ENCODE data around the gene FBXL3.
"Not testable (repeated sequence)": the region's sequence is repeated elsewhere in the genome, so short reads cannot be mapped to it uniquely, and the experiment has no call there.

Gene FBXL3

DNA sequence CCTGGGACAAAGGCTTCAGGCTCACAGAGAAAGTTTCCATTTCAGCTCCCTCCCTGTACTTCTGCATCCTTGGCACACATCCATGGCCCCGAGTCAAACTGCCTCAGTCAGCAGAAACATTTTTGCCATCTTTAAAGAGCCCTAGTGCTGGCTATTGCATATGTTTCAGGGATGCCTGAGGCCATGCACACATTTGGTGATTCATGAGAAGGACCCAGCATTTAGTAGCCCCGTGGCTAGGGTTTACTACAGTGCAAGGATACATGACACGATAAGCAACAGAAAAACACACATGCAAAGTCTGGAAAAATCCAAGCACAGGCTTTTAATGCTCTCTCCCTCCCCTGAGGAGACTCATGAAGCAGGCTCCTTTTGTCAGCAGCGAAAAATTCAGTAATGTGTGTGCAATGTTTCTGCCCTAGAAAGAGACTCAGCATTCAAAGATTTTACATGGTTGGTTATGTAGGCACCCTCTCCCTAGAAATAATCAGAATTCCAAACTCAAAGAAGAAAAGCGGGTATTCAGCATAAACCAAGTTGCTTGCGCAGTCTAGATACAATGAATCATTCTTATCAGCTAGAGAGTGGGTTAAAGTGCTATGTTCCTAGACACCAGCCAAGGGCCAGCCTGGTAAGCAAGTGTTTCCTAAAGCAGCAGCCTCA is 61.1 kb downstream of the FBXL3 start:
- no peaks in the 10 kb centered on the region for H3K27me3 ChIP-seq (ENCODE audit: control insufficient read depth in 1 of 2, insufficient read depth in 2 of 2, low read length in 2 of 2)
- no peaks in the 10 kb centered on the region for H3K9me3 ChIP-seq (ENCODE audit: low read length)
- H3K36me3 ChIP-seq (ENCODE audit: insufficient read depth, low read length): no peaks in the 10 kb centered on the region
- H3K9ac ChIP-seq (ENCODE audit: low read length): no peak overlapping the region
- peaks cover 6% of the 10 kb centered on the region for H3K4me1 ChIP-seq (ENCODE audit: insufficient read depth, low read length)
- no peak overlapping the region for H3K27ac ChIP-seq (ENCODE audit: low read depth, low read length)
- no peak overlapping the region for H3K4me3 ChIP-seq (ENCODE audit: low read depth in 1 of 2, low read length in 2 of 2)

DNA sequence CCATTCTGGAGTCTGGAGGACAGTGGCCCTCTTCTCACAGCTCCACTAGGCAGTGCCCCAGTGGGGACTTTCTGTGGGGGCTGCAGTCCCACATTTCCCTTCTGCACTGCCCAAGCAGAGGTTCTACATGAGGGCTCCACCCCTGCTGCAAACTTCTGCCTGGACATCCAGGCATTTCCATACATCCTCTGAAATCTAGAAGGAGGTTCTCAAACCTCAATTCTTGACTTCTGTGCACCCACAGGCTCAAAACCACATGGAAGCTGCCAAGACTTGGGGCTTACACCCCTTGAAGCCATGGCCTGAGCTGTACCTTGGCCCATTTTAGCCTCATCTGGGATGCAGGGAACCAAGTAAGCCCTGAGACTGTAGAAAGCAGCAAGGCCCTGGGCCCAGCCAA is 67.2 kb downstream of the FBXL3 start:
- not testable (repeated sequence) for H3K36me3 ChIP-seq (ENCODE audit: insufficient read depth, low read length); H3K9ac ChIP-seq (ENCODE audit: low read length); H3K27me3 ChIP-seq (ENCODE audit: control insufficient read depth in 1 of 2, insufficient read depth in 2 of 2, low read length in 2 of 2); H3K9me3 ChIP-seq (ENCODE audit: low read length); H3K4me1 ChIP-seq (ENCODE audit: insufficient read depth, low read length); H3K4me3 ChIP-seq (ENCODE audit: low read depth in 1 of 2, low read length in 2 of 2); H3K27ac ChIP-seq (ENCODE audit: low read depth, low read length)

DNA sequence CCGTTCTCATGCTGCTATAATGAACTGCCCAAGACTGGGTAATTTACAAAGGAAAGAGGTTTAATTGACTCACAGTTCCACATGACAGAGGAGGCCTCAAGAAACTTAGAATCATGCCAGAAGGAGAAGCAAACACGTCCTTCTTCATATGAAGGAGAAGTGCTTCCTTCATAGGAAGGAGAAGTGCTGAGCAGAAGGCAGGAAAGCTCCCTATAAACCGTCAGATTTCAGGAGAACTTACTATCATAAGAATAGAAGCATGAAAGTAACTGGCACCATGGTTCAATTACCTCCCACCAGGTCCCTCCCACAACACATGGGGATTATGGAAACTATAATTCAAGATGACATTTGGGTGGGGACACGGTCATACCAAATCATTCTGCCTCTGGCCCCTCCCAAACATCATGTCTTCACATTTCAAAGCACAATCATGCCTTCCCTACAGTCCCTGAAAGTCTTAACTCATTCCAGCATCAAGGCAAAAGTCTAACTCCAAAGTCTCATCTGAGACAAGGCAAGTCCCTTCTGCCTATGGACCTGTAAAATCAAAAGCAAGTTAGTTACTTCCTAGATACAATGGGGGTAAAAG is 68.0 kb downstream of the FBXL3 start:
- Histone ChIP-seq H3K36me3 (ENCODE audit: insufficient read depth, low read length) (no peaks in the 10 kb centered on the region), H3K4me1 (ENCODE audit: insufficient read depth, low read length) (no peaks in the 10 kb centered on the region), H3K9me3 (ENCODE audit: low read length) (no peaks in the 10 kb centered on the region), H3K27me3 (ENCODE audit: control insufficient read depth in 1 of 2, insufficient read depth in 2 of 2, low read length in 2 of 2) (no peaks in the 10 kb centered on the region), H3K9ac (ENCODE audit: low read length) (no peak overlapping the region), H3K27ac (ENCODE audit: low read depth, low read length) (no peak overlapping the region), H3K4me3 (ENCODE audit: low read depth in 1 of 2, low read length in 2 of 2) (no peak overlapping the region)

DNA sequence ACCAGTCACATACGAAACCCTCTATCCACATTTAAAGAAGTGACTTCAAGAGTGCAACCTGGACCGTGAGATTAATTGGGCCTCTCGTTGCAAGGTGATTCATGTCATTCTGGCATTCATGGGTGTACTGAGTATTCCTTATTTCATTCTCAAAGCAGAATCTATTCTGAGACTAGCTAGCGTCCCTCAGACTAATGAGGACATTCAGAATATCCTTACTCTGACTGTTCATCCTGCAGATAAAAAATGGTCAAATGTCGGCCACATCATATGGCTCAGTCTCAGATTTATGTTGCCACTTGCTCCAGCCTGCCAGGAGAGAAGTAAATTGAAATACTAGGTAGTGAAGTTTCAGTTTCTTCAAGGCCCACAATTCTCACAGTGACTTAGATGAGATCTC is 71.3 kb downstream of the FBXL3 start:
- H3K27ac ChIP-seq (ENCODE audit: low read depth, low read length): no peak overlapping the region
- no peak overlapping the region for H3K4me3 ChIP-seq (ENCODE audit: low read depth in 1 of 2, low read length in 2 of 2)
- no peak overlapping the region for H3K9ac ChIP-seq (ENCODE audit: low read length)
- H3K4me1 ChIP-seq (ENCODE audit: insufficient read depth, low read length): no peaks in the 10 kb centered on the region
- H3K9me3 ChIP-seq (ENCODE audit: low read length): no peaks in the 10 kb centered on the region
- no peaks in the 10 kb centered on the region for H3K36me3 ChIP-seq (ENCODE audit: insufficient read depth, low read length)
- H3K27me3 ChIP-seq (ENCODE audit: control insufficient read depth in 1 of 2, insufficient read depth in 2 of 2, low read length in 2 of 2): no peaks in the 10 kb centered on the region
